ENCODE measurements around the gene MACROD2.

MACROD2 gene

DNA sequence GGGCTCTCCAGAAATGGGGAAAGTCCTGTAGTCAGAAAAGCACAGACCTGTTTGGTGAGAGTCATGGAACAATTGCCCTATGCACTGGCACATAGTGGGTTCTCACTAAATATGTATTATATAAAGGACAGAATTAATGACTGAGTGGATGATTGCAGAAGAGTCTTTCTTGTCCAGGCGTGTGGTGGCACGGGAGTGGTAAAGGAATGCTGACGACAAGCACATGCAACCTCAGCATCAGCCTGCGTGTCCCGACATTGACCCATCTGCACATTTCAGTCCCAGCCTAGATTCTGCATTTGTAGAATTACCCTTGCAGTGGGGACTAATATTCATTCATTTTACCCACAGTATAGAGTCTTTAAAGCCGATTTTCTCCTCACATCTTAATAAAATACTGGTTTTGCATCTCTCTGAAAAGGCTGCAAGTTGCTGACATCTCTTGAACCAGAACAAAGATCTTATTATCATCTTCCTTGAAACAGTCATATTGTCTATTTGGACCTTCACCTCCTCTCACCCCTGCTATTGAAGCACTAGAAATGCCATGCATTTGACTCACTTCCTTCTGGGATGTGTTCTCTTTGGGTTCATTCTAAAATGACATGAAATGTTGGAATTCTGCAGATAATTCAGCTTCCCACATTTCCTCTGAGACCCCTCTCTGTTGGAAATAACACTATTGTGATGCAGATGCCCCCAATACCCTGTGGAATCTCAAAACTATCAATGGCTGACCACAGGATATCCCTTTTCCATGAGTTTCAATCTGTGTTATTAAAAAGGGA lies 1225.7 kb downstream of the MACROD2 start:
- no peak for DNase-seq (ENCODE audit: extremely low read depth, insufficient read length)
- TF ChIP-seq, protein P1, sequence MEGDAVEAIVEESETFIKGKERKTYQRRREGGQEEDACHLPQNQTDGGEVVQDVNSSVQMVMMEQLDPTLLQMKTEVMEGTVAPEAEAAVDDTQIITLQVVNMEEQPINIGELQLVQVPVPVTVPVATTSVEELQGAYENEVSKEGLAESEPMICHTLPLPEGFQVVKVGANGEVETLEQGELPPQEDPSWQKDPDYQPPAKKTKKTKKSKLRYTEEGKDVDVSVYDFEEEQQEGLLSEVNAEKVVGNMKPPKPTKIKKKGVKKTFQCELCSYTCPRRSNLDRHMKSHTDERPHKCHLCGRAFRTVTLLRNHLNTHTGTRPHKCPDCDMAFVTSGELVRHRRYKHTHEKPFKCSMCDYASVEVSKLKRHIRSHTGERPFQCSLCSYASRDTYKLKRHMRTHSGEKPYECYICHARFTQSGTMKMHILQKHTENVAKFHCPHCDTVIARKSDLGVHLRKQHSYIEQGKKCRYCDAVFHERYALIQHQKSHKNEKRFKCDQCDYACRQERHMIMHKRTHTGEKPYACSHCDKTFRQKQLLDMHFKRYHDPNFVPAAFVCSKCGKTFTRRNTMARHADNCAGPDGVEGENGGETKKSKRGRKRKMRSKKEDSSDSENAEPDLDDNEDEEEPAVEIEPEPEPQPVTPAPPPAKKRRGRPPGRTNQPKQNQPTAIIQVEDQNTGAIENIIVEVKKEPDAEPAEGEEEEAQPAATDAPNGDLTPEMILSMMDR (IDR thresholded peaks at IDR 0.05; ENCODE audit: insufficient read depth, low read length, poor library complexity, severe bottlenecking), result no peak
- H3K36me3 ChIP-seq (ENCODE audit: control insufficient read depth, insufficient read depth, low read length), result no peaks in the 10 kb centered on the region
- no peaks in the 10 kb centered on the region for H3K27me3 ChIP-seq (replicated peaks; ENCODE audit: control insufficient read depth, insufficient read depth, low read length)
- H3K4me3 ChIP-seq (replicated peaks; ENCODE audit: low read depth, low read length), result no peak overlapping the region

DNA sequence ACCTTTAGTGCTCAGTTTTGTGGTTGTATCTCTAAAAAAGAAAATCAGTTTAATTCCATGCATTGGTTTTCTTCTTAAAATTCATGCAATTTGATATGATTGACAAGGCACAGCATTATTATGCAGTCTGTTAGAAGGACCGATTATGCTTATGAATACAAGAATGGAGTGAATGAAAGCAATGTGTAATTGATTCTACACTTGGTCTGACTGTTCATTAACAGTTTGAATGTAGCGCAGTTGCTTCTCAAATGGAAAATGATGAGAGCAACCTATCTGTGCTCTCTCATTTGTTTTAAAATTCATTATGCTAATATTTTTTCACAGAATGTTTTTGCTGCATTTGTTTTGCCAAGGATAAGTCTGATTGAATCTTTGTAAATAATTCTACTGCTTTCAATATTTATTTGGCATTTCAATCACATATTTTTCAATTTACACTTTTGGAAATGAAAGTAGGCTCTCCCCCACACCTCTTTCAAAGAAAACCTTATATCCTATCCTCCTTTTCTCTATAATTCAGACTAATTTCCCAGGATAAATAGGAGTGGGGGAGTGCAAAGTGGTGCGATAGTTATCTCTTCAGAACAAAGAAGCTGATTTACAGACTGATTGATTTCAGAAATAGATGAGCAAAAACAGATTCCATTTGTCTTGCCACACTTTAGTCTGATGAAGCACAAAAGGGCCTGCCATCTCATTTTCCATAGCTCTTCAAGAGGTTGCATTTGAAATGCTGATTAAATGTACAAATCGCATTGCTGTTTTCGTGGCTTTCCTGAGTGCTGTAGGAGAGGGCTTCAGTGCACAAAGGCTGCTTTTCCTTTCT lies 1227.4 kb downstream of the MACROD2 start:
- no peak overlapping the region for H3K4me3 ChIP-seq (replicated peaks; ENCODE audit: low read depth, low read length)
- H3K27me3 ChIP-seq (replicated peaks; ENCODE audit: control insufficient read depth, insufficient read depth, low read length), result no peaks in the 10 kb centered on the region
- TF ChIP-seq, protein P1 (IDR thresholded peaks at IDR 0.05; ENCODE audit: insufficient read depth, low read length, poor library complexity, severe bottlenecking), result no peak
- DNase-seq (ENCODE audit: extremely low read depth, insufficient read length), result no peak
- H3K36me3 ChIP-seq (ENCODE audit: control insufficient read depth, insufficient read depth, low read length), result no peaks in the 10 kb centered on the region

DNA sequence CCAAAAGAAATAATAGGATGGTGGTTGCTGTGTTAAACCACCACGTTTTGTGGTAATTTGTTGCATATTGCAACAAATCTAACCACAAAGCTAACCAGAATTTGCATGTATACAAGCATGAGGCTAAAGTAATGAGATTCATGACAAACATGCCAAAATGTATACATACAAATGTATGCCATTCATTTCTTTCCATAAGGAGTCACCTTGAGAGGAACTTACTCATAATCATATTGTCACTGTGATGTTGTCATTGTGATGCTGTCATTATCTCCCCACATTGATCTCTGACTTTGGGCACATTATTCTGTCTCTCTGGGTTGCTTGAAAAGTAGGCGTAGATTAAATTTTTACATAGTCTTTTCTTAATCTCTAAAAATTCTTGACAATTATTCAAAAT lies 1228.9 kb downstream of the MACROD2 start:
- Histone ChIP-seq H3K27me3 (replicated peaks; ENCODE audit: control insufficient read depth, insufficient read depth, low read length) (no peaks in the 10 kb centered on the region), H3K36me3 (ENCODE audit: control insufficient read depth, insufficient read depth, low read length) (no peaks in the 10 kb centered on the region), H3K4me3 (replicated peaks; ENCODE audit: low read depth, low read length) (no peak overlapping the region)
- DNase-seq (ENCODE audit: extremely low read depth, insufficient read length), result no peak
- TF ChIP-seq, protein P1 (IDR thresholded peaks at IDR 0.05; ENCODE audit: insufficient read depth, low read length, poor library complexity, severe bottlenecking), result no peak

DNA sequence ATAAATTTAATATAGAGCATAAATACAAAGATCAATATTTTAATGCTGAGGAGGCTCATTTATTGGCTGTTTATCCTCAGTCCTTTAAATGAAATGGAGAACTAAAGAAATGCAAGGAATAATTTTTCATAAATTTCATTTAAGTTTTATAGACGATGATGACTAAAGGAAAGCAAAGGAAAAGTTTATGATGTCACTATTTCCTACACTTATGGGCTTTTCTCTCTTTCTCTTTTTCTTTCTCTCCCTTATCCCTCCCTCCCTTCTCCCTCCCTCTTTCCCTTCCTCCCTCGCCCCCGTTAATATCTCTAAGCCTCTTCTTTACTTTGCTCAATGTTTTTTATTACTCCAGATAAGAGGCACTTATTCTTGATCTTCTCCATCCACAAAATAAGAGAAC lies 1231.8 kb downstream of the MACROD2 start:
- H3K27me3 ChIP-seq (replicated peaks; ENCODE audit: control insufficient read depth, insufficient read depth, low read length), result no peaks in the 10 kb centered on the region
- TF ChIP-seq, protein P1 (IDR thresholded peaks at IDR 0.05; ENCODE audit: insufficient read depth, low read length, poor library complexity, severe bottlenecking), result no peak
- no peak for DNase-seq (ENCODE audit: extremely low read depth, insufficient read length)

DNA sequence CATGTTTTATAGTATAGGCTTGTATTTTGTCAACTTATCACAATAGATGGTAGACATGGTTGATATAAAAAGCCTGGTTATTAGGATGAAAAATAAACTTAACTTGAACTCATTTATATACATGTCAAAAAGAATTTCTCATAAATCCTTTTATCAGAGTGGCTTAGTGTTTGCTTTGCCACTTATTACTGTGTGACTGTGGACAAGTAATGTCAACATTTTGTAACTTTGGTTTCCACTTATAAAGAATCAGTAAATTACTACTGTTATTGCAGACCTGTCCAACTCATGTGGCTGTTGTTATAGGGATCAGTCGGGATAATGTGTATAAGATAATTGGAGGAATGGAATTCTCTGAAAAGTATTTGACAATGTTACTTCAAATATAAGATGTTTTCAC lies 1236.9 kb downstream of the MACROD2 start:
- no peak for DNase-seq (ENCODE audit: extremely low read depth, insufficient read length)
- no peaks in the 10 kb centered on the region for H3K27me3 ChIP-seq (replicated peaks; ENCODE audit: control insufficient read depth, insufficient read depth, low read length)
- no peaks in the 10 kb centered on the region for H3K36me3 ChIP-seq (ENCODE audit: control insufficient read depth, insufficient read depth, low read length)
- TF ChIP-seq, protein P1 (IDR thresholded peaks at IDR 0.05; ENCODE audit: insufficient read depth, low read length, poor library complexity, severe bottlenecking), result no peak
- no peak overlapping the region for H3K4me3 ChIP-seq (replicated peaks; ENCODE audit: low read depth, low read length)

More for the DNA sequence above, 1231.8 kb downstream of the MACROD2 start:
- Histone ChIP-seq H3K4me3 (replicated peaks; ENCODE audit: low read depth, low read length) (no peak overlapping the region), H3K36me3 (ENCODE audit: control insufficient read depth, insufficient read depth, low read length) (no peaks in the 10 kb centered on the region)

Measured in GM06990 (cell line).